Measurements from ENCODE around the gene SMKR1. TPM values are rescaled to one million over a fixed set of nuclear protein-coding genes. Genes with fewer than 3 reads are reported as not detected.

Gene SMKR1
- total RNA-seq, 4 donors from 2014 or later, result 1.2 TPM; not detected in 3

DNA sequence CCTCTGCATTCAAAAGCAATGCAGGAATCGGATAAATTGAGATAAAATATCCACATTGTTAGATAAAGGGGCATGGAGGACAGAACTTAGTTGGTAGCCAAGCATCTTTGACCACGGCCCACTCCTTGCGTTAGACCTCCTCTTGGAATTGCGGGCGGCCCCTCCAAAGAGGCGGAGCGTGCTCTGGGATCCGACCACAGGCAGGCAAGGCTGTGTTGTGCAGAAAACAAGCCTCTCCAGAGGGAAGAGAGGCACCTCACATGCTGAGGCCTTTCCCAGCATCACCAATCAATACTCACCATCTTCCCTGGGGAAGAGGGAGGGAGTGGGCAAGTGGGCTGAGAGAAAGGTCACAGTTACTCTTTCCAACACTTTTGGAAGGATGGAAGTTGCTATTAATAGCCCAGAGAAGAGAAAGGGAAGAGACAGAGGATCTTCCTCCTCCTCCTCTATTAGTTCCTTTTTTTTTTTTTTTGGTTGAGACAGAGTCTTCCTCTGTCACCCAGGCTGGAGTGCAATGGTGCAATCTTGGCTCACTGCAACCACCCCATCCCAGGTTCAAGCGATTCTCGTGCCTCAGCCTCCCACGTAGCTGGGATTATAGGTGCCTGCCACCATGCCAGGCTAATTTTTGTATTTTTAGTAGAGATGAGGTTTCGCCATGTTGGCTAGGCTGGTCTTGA is 59.5 kb downstream of the SMKR1 start:
- Histone ChIP-seq H3K4me3 (no peak overlapping the region), H3K27ac (no peak overlapping the region), H3K4me1 (no peaks in the 10 kb centered on the region), H3K36me3 (no peaks in the 10 kb centered on the region), H3K27me3 (peaks cover 0 to 6% of the 10 kb centered on the region in 2 donors), H3K9me3 (peaks cover 0 to 5% (median 0%) of the 10 kb centered on the region in 4 donors)
- DNase-seq (ENCODE audit: low spot score in 2 of 2), result no peak
- 55 to 65% methylated on average over 12 of the region's 12 CpGs for WGBS, 2 donors
- TF ChIP-seq, protein P1, sequence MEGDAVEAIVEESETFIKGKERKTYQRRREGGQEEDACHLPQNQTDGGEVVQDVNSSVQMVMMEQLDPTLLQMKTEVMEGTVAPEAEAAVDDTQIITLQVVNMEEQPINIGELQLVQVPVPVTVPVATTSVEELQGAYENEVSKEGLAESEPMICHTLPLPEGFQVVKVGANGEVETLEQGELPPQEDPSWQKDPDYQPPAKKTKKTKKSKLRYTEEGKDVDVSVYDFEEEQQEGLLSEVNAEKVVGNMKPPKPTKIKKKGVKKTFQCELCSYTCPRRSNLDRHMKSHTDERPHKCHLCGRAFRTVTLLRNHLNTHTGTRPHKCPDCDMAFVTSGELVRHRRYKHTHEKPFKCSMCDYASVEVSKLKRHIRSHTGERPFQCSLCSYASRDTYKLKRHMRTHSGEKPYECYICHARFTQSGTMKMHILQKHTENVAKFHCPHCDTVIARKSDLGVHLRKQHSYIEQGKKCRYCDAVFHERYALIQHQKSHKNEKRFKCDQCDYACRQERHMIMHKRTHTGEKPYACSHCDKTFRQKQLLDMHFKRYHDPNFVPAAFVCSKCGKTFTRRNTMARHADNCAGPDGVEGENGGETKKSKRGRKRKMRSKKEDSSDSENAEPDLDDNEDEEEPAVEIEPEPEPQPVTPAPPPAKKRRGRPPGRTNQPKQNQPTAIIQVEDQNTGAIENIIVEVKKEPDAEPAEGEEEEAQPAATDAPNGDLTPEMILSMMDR (IDR thresholded peaks at IDR 0.05), result no peak
- no peak for TF ChIP-seq POLR2A (IDR thresholded peaks at IDR 0.05)
- no peak for TF ChIP-seq EP300 (IDR thresholded peaks at IDR 0.05)

Small RNA genes lying within 50 kb of the gene (small RNA-seq; reads per million reads assigned to genes)
- gene RNU1-72P (not detected), gene SNRPGP3 (not detected)

Other genes with a start within 250 kb of the SMKR1 start
- under 1 TPM; 0.30 to 0.44 (median 0.41) TPM for gene STRIP2, start 68.1 kb upstream of the SMKR1 start, total RNA-seq
- gene NRF1, start 109.2 kb downstream of the SMKR1 start, total RNA-seq, result 10 to 100 TPM; 12.3 to 26.2 (median 19.7) TPM